Iris pigment epithelial cell (primary cell): Measurements from ENCODE around the gene ELOF1.
"Not testable (repeated sequence)": the region's sequence is repeated elsewhere in the genome, so short reads cannot be mapped to it uniquely, and the experiment has no call there.

Experiments used
- DNase-seq: peaks from one replicate; pipeline ENCODE4 v3.0.0-alpha.2; 2011; ENCODE audit warnings: low read depth

The ELOF1 gene

DNA sequence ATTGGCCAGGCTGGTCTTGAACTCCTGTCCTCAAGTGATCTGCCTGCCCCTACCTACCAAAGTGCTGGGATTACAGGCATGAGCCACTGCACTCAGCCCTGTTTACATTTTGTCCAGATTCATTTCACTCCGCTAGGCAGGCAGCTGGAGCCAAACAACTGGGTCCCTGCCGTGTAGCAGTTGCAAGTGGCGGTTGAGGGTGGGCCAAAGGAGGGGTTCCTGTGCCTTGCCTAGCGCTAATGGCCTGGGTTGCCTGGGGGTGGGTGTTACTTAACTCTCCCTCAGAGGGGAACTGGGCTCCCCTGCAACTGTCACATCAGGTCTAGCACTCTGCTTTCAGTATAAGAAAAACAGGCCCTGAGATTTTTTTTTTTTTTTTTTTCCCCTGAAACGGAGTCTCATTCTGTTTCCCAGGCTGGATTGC is 11.0 kb upstream of the ELOF1 start:
- DNase-seq = no peak

DNA sequence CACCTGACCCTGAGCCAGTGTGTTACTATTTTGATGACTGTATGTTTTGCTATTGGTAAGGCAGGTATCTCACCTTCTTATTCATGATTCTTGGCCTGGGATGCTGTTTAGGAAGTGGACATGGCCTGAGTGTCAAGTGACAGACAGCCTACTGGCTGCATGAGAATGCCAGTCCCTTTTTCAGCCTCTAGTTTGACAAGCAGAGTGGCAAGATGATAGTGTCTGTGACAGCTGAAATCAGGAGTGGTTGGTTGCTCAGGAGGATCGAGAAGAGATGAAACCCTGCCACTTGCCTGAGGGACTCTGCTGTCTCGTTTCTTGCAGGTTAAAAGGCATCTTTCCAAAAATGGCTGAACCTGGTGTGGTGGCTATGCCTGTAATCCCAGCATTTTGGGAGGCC is 7.1 kb upstream of the ELOF1 start:
- DNase-seq = no peak

DNA sequence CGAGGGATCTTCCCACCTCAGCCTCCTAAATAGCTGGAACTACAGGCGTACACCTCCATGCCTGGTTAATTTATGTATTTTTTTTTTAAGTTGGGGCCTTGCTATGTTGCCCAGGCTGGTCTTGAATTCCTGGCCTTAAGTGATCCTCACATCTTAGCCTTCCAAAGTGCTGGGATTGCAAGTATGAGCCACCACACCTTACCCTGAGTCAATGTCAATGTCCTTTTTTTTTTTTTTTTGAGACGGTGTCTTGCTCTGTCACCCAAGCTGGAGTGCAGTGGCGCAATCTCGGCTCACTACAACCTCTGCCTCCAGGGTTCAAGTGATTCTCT is 6.6 kb upstream of the ELOF1 start:
- not testable (repeated sequence) for DNase-seq

DNA sequence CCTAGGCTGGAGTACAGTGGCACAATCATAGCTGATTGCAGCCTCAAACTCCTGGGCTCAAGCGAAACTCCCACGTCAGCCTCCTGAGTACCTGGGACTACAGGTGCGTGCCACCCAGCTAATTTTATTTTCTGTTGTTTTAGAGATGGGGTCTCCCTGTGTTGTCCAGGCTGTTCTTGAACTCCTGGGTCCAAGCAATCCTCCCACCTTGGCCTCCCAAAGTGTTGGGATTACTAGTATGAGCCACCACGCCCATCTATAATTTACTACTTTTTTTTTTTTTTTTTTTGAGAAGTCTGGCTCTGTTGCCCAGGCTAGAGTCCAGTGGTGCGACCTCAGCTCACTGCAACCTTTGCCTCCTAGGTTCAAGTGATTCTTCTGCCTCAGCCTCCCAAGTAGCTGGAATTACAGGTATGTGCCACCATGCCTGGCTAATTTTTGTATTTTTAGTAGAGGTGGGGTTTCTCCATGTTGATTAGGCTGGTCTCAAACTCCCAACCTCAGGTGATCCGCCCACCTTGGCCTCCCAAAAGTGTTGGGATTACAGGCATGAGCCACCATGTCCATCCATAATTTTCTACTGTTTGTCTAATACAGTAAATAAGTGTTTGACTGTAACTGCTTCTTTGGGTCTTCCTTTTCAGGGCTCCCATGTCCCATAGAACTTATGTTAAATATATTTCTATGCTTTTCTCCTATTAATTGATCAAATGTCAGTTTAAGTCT is 5.2 kb upstream of the ELOF1 start:
- DNase-seq = not testable (repeated sequence)

DNA sequence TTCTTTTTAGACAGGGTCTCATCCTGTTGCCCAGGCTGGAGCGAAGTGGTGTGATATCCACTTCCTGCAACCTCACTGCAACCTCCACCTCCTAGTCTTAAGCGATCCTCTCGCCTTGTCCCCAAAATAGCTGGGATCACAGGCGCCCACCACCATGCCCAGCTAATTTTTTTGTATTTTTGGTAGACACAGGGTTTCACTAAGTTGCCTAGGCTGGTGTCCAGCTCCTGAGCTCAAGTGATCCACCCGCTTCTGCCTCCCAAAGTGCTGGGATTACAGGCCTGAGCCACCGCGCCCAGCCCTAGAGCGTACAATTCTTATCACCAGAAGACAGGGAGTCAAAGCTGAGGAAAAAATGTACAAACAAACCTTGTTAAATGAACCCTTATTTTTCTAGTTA is 4.5 kb upstream of the ELOF1 start:
- no peak for DNase-seq

DNA sequence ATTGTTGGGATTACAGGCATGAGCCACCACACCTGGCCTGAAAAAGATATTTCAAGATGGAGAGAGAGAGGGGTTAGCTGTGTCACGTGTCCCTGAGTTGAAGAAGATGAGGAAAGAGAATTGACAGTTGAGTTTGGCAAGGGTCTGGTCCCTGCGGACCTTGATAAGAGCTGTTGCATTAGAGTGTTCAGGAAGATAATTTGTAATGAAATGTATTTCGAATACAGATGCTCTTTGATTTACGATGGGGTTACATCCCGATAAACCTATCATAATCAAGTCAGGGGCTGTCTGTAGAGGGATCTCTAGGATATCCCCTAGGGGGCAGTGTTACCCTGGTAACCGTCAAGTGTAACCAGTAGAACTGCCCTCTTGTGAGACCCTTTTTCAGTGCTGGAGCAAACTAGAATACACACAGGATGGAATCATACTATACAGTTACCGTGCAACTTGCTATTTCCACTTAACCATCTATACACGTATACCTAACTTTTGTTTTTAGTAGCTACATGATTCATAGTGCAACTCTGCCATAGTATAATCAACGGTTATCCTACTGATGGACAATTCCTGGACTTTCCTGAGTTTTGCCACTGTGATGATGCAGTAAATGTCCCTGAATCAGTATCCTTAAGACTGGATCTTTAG is 1.5 kb upstream of the ELOF1 start:
- peak; percentile 71 for DNase-seq

DNA sequence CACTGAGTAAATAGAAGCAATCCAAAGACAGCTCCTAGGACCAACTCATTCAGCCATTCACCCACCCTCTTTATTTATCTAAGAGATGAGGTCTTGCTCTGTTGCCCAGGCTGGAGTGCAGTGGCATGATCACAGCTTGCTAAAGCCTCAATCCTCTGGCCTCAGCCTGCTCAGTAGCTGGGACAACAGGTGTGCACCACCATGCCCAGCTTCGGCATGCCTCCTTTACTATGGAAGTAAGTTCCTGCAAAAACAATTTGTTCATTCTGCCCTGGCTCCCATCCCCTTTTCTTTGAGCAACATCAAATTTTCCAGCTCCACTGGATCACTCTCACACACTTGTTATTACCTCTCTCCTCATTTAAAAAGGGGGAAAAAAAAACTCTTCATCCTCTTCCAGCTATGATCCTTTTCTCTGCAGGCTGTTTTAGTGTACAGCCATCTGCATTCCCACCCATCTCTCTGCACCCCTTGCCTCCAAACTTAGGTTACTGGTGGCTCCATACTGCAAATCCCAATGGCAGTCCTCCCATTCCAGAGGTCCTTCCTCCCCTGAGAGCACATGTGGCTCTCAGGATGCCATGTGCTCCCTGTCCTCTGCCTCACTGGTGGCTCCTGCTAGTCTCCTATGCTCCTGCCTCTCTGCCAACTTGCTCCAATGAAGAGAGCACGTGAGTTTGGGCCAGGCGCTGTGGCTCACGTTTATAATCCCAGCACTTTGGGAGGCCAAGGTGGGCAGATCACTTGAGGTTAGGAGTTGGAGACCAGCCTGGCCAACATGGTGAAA is 2.2 kb downstream of the ELOF1 start:
- DNase-seq = no peak

DNA sequence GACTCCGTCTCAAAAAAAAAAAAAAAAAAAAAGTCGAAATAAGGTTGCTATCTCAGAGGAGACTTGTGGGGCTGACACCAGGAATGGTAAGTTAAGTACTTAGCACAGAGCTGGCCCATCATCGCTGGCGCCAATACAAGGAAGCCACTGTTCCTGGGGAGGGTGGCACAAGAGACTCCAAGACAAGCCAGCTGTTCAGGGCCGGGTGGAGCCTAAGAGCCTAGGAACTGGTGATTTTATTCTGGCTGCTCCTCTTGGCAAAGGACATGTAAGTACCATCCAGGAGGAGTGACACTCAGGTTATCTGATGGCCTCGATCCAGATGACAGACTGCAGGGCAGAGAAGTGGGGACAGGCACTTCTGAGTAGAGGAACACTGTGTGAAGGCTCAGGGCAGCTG is 3.8 kb downstream of the ELOF1 start:
- no peak for DNase-seq

DNA sequence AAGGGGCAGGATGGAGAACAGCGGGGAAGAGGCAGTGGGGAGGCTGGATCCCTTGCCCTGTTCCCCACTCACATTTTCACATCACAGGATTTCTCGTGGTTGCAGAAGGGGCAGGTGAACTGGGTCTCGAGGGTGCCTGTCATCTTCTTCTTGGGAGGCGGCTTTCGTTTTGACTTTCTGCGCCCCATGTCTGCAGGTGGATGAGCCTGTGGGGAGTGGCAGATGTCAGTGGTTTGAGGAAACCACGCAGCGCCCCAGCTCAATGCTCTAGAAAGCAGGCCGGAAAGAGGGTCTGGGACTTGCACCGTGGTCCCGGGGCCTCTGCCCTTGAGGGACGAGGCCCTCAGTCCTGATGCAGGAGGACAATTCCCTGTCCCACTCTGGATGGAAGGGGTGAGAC is 4.9 kb downstream of the ELOF1 start:
- no peak for DNase-seq

DNA sequence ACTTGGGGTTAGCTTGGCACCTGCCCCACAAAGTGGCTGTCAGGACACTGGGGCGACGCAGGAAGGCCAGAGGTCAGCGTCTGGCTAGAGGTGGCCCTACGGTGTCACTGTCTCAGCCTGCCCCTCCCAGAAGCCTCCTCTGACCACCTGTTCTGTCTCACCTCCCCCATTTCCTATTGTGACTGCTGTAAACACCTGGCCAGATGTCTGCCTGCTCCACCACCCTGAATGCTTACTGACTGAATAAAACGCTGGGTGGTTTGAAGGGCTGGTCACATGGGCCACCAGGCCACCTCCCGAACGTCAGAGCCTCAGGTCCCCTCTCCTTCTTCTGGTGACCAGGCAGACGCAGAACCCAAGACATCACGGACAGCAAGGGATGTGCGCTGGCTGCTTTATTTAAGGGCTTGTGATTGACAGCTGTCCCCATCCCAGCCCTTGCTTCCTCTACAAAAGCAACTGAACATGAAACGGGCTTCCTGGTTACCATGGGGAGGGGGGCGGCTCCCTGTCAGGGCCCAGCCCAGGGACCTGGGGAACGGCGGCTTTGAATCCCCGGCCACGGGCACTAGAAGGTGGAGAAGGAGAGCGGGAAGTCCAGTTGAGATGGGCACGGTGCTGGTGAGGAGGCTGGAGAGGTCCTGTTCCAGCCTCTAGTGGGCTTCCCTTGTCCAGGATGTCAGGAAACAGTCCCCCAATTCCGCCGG is 6.2 kb downstream of the ELOF1 start:
- no peak for DNase-seq

DNA sequence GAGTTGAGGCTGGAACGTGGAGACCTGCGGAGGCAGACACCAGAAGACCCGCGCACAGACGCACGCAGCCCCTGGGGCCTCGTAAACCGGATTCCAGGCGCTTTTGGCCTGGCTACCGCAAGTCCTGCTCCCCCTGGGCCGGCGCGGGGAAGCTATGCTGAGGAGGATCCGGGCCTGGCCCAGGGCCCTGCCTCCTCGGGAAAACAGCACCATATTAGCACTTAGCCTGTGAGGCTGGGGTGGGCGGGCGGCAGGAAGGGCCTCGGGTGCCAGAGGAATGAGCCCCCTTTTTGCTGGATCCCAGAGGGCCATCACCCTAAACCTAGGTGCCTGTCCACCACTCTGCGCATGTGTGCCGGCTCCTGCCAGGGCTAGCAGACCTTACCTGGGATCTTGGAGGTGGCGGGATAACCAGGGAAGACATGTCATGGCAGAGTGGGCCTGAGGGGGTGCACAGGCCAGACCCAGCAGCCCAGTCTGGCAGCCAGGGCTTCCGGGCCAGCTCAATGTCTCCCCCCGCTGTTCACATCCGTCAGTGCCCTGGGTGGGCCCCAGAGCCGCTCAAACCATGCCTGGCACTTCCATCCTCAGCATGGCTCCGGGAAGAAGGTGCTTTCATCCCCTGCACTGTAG is 7.3 kb downstream of the ELOF1 start:
- no peak for DNase-seq

DNA sequence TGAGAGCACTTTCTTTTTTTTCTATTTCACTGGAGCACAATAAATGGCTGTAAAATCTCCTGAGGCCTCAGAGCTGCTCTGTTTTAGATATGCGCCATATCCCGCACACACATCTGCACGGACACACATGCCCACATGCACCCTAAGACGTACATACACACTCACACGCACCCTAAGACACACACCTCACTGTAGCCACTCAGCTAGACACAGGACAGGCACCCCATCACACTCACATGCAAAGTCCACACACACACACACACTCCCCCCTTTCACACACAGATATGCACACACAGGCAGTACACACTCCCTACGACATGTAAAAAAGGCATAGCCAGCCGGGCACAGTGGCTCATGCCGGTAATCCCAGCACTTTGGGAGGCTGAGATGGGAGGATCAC is 8.8 kb downstream of the ELOF1 start:
- DNase-seq = no peak

DNA sequence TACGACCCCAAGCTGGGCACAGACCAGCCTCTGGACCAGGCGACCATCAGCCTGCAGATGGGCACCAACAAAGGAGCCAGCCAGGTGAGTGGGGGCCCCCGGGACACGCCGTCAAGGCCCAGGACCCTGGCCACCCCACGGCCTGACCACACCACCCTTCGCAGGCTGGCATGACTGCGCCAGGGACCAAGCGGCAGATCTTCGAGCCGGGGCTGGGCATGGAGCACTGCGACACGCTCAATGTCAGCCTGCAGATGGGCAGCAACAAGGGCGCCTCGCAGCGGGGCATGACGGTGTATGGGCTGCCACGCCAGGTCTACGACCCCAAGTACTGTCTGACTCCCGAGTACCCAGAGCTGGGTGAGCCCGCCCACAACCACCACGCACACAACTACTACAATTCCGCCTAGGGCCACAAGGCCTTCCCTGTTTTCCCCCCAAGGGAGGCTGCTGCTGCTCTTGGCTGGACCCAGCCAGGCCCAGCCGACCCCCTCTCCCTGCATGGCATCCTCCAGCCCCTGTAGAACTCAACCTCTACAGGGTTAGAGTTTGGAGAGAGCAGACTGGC is 9.6 kb downstream of the ELOF1 start:
- DNase-seq = no peak

DNA sequence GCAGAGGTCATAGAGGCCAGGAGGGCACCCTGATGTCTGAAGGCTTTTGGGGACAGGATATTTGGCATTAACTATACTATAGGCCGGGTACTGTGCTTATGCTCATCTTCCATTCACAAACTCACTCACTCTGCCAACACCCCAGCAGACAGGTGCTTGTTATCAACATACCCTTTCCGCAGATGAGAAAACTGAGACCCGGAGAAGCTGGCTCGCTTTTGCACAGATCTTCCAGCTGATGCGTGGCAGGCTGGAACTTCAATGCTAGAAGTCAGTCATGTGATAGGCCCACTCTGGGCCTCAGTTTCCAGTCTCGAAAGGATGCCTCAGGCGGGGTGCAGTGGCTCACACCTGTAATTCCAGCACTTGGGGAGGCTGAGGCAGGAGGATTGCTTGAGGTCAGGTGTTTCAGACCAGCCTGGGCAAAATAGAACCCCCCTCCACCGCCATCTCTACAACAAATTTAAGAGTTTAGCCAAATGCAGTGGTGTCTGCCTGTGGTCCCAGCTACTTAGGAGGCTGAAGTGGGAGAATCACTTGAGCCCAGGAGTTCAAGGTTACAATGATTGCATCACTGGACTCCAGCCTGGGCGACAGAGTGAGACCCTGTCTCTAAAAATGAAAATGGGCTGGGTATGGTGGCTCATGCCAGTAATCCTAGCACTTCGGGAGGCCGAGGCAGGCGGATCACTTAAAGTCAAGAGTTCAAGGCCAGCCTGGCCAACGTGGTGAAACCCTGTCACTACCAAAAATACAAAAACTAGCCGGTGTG is 10.9 kb downstream of the ELOF1 start:
- DNase-seq = no peak

DNA sequence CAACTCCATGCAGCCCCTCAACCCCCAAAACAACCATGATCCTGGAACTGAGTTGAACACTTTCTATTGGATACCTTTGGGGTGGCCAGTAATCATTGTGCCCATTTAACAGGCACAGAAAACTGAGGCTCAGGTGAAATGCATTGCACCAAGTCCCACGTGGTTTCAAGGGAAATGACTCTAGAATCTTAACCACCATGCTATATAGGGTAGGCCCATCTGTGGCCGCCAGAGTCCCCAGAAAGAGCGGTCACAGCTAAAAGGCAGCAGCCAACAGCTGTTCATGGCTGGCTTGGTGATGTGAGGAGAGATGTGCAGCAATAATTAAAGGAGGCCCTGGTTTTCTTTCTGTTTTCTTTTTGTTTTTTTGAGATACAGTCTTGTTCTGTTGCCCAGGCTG is 17.8 kb downstream of the ELOF1 start:
- DNase-seq = no peak

DNA sequence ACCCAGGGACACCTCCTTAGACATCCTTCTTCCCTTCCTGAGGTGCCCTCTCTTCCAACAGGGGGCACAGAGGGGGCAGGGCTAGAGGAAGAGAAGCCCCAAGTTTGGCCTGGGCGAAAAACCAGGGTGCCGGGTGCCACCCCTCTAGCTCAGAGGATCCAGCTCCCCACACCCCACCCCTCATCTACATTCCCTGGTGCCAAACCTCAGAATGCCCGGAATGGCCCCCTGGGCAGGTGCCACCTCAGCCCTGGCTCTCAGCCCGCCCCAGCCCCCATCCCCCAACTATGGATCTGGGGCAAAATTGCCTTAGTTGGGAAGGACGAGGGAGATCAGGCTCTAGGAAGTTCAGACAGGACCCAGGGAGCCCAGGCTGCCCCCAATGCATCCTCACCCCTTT is 18.4 kb downstream of the ELOF1 start:
- no peak for DNase-seq

DNA sequence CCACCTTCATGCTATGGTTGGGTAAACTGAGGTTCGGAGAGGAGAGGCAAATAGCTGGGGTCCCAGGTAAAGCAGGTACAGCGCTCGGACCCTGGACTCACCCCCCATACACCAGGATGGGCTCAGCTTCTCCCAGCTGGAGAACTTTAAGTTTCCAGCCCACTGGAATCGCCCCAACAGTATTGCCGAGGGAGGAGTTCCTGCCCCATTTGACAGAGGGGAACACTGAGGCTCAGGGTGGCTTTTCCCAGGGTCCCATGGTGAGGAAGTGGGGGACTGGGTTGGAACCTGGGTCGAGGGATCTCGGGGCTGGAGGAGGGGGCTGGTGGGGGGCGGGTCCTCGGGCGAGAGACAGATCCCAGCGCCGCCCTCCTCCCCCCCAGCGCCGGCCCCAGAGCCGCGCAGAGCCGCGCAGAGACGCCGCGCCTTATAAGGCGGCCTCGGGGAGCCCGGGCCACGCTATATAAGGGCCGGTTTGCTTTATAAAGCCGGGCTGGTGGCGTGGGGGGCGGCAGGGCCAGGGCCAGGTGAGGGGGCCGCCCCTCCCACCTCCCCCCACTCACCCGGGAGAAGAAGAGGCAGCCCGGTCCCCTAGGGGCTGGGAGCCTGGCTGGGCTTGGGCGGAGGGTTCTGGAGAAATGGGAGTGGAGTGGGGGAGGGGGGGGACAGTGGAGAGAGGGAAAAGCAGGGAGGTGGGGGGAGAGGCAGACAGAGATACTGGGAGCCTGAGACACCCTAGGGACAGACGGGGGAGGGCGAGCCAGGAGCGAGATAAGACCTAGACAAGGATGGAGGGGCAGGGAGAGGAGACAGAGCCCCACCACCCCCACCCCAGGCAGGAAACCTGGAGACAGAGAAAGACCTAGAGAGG is 19.3 kb downstream of the ELOF1 start:
- DNase-seq = no peak

DNA sequence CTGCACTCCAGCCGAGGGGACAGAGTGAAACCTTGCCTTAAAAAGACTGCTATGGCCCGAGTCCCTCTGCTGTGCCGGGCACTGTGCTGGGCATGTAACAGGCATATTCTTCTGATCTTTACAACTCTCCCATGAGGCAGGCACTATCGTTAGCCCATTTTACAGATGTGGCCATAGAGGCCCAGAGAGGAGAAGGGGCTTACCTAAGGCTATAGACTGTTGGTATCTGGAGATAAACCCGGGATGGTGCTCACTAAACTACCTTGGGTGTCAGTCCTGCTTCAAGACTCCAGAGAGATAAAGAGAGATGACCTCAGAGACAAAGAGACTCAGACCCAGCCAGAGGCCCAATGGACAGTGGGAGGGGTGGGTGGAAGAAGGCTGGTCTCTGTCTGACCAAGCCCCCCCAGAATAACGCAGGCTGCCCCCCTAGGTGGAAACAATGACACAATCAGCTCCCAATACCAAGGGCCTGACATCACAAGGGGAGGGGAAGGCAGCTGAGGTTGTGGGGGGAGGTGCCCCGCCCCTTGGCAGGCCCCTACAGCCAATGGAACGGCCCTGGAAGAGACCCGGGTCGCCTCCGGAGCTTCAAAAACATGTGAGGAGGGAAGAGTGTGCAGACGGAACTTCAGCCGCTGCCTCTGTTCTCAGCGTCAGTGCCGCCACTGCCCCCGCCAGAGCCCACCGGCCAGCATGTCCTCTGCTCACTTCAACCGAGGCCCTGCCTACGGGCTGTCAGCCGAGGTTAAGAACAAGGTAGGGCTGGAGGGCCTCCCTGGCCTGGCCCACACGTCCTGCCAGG is 20.6 kb downstream of the ELOF1 start, which contains the start of gene CNN1:
Gene CNN1, plus strand, starts transcription at position 620 of the 805 bp plus-strand sequence. Its CDS starts 77 bp downstream, at position 697.
- DNase-seq = peak; percentile 90
